RPMI8226 (cell line): ENCODE measurements around the gene ZSCAN29.

Experiments
- DNase-seq: peaks from one replicate; pipeline ENCODE4 v3.0.0-alpha.2; 2015

Gene ZSCAN29

DNA sequence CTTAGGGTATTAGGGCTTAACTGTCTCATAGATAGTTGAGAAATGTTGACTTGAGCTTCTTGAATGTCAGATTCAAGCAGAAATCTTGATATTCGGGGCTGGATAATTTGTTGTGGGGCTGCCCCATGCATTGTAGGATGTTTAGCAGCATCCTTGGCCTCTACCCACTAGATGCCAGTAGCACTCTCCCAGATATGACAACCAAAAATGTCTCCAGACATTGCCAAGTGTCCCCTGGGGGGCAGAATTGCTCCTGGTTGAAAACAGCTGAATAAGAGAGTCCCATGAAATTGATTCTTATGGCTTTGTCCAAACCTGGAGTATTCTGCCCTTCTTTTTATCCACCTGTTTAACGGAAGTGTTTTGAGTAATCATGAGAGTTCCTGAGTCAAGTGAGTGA is 24.5 kb downstream of the ZSCAN29 start:
- no peak for DNase-seq

DNA sequence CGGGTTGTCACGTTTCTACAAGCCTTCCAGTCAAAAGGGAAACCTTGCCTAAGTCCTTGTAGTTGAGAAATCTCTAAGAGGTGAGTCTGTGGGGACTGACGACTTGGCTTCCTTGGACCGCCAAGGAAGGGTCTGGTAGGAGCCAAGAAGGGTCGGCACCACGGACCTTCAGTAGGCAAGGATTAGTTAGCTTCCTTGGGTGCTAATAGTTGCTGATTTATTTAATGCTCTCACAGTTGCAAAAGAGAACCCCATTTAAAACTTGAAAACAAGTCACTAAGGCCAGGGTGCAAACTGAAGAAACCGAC is 40.1 kb downstream of the ZSCAN29 start:
- no peak for DNase-seq

DNA sequence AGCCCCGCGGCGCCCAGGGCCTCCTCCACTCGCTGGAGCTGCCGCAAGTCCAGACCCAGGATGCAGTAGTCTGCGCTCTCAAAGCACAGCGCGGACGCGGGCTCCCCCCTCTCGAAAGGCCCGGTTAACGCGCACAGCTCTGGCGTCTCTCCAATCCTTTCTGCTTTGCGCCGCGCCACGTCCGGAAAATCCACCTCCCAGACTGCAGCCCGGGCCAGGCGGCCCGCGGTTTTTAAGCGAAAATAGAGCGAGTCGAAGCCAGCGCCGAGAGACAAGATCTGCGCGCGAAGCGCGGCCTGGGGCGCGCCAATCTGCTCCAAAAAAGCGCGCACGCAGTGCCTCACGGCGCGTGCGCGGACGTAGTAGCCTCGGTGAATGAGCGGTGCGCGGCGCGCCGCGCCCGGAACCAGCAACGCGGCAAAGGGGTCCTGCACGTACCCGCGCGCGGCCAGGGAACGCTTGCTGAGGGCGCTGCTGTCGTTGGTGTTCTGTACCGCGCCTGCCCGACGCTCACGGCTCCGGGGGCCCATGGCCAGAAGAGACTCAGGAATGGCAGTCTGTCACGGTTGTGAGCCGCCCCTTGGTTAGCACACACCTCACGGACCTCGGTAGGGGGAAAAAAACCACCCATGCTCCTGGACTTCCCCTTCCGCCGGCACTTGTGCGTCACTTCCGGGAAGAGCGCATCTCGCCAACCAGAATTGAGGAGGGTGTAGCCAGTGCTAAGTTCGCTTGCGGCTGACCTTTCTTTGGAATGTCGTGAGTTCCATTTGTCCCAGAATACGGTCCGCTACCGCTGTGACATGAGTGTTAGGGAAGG is 40.7 kb downstream of the ZSCAN29 start, which contains the start of gene LCMT2:
LCMT2 (minus strand) TSS at position 614 of the 820 bp plus-strand sequence; CDS start at position 530, 84 bp downstream.
- DNase-seq, result peak; percentile 89

DNA sequence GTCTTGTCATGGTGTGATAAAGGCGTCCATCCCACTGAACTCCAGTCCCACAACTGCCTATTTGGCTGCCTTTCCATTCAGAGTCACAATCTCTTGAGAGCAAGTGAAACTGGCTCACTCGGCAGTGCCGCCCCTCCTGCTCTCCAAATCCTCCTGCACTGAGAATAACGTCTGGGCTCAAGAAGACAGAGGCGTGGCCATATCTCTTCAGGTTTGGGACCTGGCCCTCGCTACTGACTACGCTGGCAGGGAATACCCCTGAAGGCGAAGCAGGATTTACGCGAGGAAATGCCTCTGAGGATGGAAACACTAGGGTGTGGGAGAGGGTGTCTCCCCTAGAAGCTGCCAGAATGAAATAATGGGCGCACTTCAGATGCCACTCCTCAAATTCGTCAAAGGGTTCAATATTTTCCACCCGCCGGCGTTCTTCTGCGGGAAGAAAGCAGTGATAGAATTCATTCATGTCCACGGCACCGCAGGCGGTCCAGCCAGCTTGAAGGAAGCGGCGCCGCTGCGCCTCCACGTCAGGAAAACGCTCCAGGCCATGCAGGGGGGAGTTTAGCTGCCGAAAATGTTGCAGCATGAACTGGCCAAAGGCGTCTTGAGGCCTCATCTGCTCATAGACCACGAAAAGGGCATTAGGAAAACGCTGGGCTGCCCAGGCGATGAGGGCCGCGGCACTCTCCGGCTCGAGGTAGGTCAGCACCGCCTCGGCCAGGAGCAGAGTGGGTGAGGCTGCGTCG is 41.5 kb downstream of the ZSCAN29 start:
- peak; percentile 37 for DNase-seq

DNA sequence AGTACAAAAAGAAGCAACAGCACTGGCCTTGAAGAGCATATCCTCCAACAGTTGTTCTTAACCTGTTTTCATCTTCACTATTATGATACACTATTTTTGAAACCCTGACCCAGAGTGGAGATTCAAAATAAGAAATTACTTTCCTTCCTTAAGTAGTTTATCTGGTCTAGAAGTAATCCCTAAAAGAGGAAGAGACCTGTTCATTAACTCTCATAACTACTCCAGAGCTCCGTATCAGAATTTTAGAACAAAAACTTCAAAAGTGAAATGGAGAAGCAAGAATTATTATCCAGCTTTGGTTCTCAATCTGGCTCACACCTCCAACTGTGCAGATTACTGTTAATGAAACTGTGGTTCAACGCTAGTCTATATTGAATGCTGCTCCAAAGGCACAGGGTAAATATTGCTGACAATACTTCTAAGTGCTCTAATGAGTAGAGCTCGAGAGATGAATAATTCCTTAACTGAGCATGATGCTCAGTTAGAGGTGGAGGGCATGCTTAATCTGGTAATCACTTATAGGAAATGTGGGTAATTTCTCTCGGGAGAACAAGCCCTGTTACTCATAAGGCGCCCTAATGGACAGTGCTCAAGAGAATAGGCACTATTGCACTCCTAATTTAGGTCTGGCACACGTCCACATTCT is 45.7 kb downstream of the ZSCAN29 start:
- DNase-seq, result no peak

DNA sequence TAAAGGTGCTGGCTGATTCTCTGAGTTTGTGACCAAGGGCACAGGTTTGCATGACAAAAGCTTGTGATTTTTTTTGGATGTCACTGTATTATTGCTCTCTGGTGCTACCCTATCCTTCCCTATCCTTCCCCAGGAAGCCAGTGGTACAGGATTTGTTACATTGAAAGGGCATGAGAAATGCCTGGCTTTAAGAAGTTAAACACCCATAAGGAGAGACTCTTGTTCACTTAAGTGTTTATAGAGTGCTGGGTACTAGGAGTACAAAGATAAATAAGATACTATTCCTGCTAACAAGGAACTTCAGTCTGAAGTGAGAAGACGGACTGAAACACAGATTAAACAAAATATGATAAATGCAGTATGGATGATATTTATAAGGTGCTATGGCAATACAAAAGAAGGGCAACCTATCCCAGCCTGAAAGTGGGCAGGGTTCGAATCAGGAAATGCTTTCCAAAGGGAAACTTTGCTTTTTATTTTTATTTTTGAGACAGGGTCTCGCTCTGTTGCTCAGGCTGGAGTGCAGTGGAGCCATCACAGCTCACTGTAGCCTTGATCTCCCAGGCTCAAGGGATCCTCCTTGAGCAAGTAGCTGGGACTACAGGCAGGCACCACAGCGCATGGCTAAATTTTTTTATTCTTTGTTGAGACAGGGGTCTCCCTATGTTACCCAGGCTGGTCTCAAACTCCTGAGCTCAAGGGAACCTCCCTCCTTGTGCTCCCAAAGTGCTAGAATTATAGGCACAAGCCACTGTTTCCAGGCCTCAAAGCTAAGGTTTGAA is 51.7 kb downstream of the ZSCAN29 start:
- no peak for DNase-seq

DNA sequence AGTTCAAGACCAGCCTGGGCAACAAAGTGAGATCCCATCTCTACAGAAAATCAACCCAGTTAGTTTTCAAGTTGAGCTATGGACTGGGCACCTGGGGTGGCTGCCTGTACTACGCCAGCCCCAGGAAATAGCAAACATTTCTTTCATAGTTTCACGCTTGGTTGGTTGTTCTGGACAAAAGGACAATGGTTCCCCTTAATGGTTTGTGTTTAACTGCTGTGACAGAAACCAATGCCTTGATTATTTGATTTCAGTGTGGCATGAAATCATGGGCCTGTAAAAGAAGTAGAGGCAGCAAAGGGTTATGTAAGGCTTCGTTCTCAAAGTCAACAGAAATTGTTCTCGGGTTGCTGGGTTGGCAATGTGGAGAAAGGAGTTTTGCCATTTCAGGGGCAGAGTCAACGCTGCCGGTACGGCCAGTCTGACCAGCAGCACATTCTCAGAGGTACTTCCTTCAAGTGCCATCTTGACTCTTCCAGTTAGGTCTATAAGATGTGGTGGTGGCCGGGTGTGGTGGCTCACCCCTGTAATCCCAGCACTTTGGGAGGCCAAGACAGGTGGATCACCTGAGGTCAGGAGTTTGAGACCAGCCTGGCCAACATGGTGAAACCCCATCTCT is 53.2 kb downstream of the ZSCAN29 start:
- DNase-seq, result no peak

DNA sequence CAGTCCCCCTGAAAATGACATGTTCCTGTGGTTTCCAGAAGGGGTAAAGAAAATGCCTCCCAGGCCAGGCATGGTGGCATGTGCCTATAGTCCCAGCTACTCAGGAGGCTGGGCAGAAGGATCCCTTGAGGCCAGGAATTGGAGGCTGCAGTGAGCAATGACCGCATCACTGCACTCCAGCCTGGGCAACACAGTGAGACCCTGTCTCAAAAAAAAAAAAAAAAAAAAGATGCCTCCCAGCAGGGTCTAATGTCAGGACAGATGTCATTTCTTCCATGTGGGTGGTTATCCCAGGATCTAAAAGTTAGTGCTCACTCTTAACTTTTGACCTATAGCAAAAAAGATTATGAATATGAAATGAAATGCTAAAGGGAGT is 53.9 kb downstream of the ZSCAN29 start:
- DNase-seq, result no peak

DNA sequence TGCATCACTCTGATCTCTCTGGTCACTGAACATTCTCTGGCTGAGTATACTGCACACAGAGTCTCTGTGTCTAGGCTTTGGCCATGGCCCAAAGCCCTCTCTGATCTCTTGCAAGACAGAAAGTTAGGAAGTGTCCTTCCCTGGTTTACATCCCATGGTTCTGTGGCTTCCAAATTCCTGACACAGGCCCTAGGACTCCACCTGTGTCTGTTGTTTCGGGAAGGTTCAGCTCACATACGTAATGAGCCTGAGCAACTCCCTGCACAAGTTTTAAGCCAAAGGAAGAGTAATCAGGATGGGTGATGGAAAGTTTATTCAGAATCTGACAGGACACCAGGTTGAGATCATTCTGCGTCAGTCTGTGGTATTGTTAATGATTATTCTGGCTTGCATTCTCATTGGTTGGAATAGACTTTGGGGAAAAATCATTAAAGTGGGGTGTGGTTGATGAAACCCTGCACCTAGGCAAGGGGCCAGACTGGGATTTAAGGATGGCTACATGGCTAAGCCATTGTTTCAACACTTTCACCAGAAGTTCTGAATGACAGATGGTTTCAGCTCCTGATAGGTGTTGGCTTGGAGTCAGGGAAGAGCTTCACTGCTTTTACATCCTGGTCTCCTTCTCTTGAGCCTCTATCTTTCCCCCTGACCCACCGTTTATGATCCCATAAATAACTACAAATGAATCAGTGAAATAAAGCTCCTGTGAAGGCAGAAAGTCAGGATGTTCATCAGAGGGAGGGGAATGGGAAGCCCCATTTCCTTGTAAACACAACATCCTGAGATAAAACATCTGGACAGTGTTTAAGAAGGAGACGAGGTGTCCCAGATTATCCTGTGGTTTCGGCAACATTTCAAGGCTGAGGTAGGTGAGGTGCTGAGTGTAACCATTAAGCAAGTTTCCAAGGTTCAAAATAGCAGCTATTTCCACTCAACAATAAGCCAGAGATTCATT is 54.5 kb downstream of the ZSCAN29 start:
- DNase-seq, result no peak

DNA sequence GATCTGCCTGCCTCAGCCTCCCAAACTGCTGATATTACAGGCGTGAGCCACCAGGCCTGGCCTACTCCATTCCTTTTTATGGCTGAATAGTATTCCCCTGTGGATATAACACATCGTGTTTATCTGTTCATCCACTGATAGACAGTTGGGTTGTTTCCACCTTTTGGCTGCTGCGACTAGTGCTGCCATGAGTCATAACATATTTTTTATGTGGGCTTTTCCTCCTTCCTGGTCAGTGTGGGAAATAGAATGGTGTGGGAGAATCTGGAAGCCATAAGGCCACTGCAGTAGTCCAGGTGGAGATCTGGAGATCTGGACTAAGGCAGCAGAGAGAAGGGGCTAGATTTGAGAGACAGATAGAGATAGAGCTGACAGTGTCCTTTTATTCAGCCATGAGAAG is 56.7 kb downstream of the ZSCAN29 start:
- DNase-seq, result no peak

DNA sequence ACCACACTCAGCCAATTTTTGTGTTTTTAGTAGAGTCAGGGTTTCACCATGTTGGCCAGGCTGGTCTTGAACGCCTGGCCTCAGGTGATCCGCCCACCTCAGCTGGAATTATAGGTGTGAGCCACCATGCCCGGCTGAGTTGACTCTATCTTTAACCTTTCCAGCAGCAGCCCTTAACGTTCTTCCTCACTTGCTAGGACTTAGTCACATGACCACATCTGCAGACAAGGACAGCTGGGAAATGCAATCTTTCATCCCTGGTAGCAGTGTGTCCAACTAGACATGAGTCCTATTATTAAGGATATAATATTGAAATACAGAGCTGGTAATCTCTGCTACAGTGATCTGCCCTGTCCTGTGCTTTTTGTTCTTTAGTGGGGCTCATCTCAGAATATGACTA is 58.5 kb downstream of the ZSCAN29 start:
- no peak for DNase-seq
